Activated T-helper 1 cell treated with anti-CD3 and anti-CD28 coated beads, Interleukin-12 subunit alpha, Interleukin-12 subunit beta, Interleukin-2, Interleukin-4 antibody, amounts not matched to agents 30 ng/mL and 10 ng/mL and 1 ng/mL, durations not matched to agents 14 hours and 24 hours and 36 hours (primary cell): ENCODE data around the gene IQCM. TPM values are rescaled to one million over a fixed set of nuclear protein-coding genes. Genes with fewer than 3 reads are reported as not detected.
"Not testable (repeated sequence)": the region's sequence is repeated elsewhere in the genome, so short reads cannot be mapped to it uniquely, and the experiment has no call there.

Experiments
- DNase-seq: peaks from one replicate; pipeline ENCODE4 v3.0.0; 2021; ENCODE audit warnings: low spot score
- H3K27ac Mint-ChIP-seq: one replicate; pipeline ENCODE4 v1.8.0; 2021; ENCODE audit warnings: mild to moderate bottlenecking, mixed read lengths
- H3K27me3 Mint-ChIP-seq: one replicate; pipeline ENCODE4 v1.8.0; 2022; ENCODE audit warnings: mild to moderate bottlenecking, moderate library complexity, mixed read lengths; ENCODE audit not compliant: insufficient read depth
- H3K36me3 Mint-ChIP-seq: one replicate; pipeline ENCODE4 v1.8.0; 2021; ENCODE audit warnings: low read depth, mixed read lengths
- H3K4me1 Mint-ChIP-seq: one replicate; pipeline ENCODE4 v1.8.0; 2021; ENCODE audit warnings: low read depth, mixed read lengths
- H3K4me3 Mint-ChIP-seq: one replicate; pipeline ENCODE4 v1.8.0; 2021; ENCODE audit warnings: mild to moderate bottlenecking, moderate library complexity, mixed read lengths
- H3K9me3 Mint-ChIP-seq: one replicate; pipeline ENCODE4 v1.8.0; 2021; ENCODE audit warnings: mixed read lengths
- intact Hi-C: fragments of 100-400 bp; cut with micrococcal nuclease; formaldehyde crosslinking; loops from one replicate; pipeline ENCODE4 v1.15.1; 2024
- total RNA-seq: library from RNA; stranded (reverse); gene quantifications from 2 replicates; pipeline ENCODE4 v1.2.3, GENCODE V29; 2022

Gene IQCM
- total RNA-seq, 1 donor from 2014 or later: not detected

DNA sequence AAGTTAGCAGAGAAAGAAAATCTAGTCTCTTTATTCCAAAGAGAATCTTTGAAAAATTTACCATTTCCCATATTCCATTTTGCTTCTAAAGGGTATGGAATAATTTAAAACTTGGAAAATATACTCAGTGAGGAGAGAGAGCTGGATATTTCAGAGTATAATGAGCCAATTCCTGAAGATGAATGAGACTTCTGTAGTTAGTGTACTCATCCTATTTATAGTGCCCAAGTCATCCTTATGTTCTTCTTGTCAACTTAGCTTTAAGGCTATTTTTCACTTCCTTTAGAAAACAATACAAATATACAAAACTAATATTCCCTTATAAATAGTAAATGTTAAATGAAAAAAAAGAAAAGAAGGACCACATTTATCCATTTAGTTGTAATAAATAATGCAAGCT lies 302.6 kb downstream of the IQCM start:
- Mint-ChIP-seq H3K4me1 (no peaks in the 10 kb centered on the region), H3K9me3 (peaks cover 16% of the 10 kb centered on the region), H3K4me3 (no peak overlapping the region), H3K36me3 (no peaks in the 10 kb centered on the region), H3K27ac (no peak overlapping the region), H3K27me3 (no peaks in the 10 kb centered on the region)
- intact Hi-C loops: no loop called here
- DNase-seq: no peak

DNA sequence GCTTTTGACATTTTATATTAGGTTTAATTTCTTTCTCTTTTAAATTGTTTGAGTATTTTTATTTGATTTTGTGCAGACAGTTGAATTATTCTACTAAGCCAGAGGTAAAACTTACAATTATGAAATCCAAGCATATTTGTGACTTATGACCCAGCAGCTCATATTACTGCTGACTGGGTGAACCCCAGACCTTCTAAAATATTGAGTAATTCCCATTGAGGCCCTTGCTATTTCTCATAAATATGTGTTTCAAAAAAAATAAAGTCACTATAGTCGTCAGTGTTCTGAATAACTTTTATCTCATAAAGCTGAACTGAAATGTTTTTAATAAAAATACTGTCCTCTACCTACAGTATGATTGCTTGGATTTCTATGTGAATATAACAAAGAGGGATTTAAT lies 303.1 kb downstream of the IQCM start:
- no peak for DNase-seq
- Mint-ChIP-seq H3K27ac (no peak overlapping the region), H3K9me3 (peaks cover 17% of the 10 kb centered on the region), H3K4me1 (no peaks in the 10 kb centered on the region), H3K36me3 (no peaks in the 10 kb centered on the region), H3K27me3 (no peaks in the 10 kb centered on the region), H3K4me3 (no peak overlapping the region)
- intact Hi-C loops: no loop called here

DNA sequence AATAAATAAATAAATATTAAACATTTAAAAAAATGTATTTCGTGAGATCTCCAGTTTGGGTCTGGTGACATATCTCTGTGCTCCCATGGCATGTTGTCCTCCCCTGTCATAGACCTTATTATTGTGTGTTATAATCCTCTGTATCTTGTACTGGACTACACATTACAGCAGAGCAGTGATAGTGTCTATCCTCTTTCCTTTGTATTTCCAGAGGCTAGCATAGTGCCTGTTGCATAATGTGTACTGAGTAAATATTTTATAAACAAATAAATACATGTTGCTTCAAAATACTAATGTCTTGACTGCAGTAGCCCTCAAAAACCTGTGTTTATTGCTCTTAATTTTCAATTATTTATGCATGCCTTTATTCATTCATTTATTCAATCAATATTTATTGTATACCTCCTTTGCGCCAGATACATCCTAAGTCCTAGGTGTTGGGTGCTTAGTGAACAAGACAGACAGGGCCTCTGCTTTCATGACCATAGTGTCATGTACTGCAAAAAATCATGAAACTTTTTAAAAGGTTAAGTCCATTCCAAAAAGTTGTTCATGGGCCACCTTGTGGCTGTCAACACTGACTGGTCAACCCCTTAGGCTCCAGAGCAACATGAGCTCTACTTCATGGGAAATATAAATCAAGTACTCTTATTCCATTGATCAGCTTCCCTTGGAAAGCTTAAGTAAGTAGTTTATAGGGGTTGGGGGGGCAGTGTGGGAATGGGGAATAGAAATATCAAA lies 303.9 kb downstream of the IQCM start:
- H3K36me3 Mint-ChIP-seq: no peaks in the 10 kb centered on the region
- no peak overlapping the region for H3K27ac Mint-ChIP-seq
- no peaks in the 10 kb centered on the region for H3K4me1 Mint-ChIP-seq
- no peaks in the 10 kb centered on the region for H3K27me3 Mint-ChIP-seq
- intact Hi-C loops: no loop called here
- no peak for DNase-seq
- H3K4me3 Mint-ChIP-seq: no peak overlapping the region
- H3K9me3 Mint-ChIP-seq: peaks cover 18% of the 10 kb centered on the region

GRCh38 chr4:149507309-149507708 lies 308.3 kb downstream of the IQCM start:
- H3K9me3 Mint-ChIP-seq: peaks cover 18% of the 10 kb centered on the region
- DNase-seq, intact Hi-C loops, H3K4me1 Mint-ChIP-seq, H3K36me3 Mint-ChIP-seq, H3K4me3 Mint-ChIP-seq, H3K27me3 Mint-ChIP-seq, H3K27ac Mint-ChIP-seq: not testable (repeated sequence)

GRCh38 chr4:149500806-149501205 lies 314.8 kb downstream of the IQCM start:
- H3K27me3 Mint-ChIP-seq: no peaks in the 10 kb centered on the region

DNA sequence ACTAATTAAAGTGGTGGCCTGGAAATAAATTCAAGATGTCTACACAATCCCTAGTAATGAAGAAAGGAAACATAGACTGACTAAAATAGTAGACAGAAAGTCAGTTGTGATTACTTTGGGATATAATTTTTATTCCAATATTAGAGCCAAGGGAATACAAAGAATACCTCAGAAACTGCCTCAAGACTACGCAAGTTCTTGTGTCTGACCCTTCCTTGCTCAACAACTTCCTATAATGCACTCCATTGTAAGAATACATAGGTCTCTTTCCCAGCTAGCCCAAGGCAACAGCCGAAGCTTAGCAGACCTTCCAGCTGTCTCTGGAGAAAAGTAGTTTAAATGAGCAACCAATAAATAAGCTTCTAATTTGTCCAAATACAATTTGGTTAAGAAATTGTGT lies 315.9 kb downstream of the IQCM start:
- no peaks in the 10 kb centered on the region for H3K4me1 Mint-ChIP-seq
- intact Hi-C loops: no loop called here
- no peak for DNase-seq
- no peaks in the 10 kb centered on the region for H3K27me3 Mint-ChIP-seq
- no peak overlapping the region for H3K4me3 Mint-ChIP-seq
- H3K9me3 Mint-ChIP-seq: no peaks in the 10 kb centered on the region
- H3K36me3 Mint-ChIP-seq: no peaks in the 10 kb centered on the region
- H3K27ac Mint-ChIP-seq: no peak overlapping the region

More at GRCh38 chr4:149500806-149501205, 314.8 kb downstream of the IQCM start:
- H3K27ac Mint-ChIP-seq: no peak overlapping the region
- no peak for DNase-seq
- no peaks in the 10 kb centered on the region for H3K4me1 Mint-ChIP-seq
- no peak overlapping the region for H3K4me3 Mint-ChIP-seq
- intact Hi-C loops: no loop called here
- no peaks in the 10 kb centered on the region for H3K9me3 Mint-ChIP-seq
- H3K36me3 Mint-ChIP-seq: no peaks in the 10 kb centered on the region

DNA sequence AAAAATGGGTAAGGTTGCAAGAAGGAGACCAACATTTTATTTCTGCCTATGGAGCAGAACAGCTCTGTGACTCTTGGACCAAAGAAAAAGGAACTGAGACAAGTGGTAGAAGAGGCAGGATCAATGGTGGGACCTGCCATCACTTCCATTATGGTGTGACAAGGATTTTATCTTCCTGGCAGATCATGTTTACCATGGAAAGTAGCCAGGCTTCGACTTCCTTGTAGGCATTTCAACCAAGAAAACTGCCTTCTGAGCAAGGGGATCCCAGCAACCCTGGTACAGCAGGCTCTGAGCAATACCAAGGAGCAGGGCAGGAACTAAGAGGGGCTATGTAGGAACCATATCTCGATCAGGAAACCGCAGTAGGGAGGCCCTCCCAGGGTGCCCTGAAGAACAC lies 317.4 kb downstream of the IQCM start:
- H3K27ac Mint-ChIP-seq: no peak overlapping the region
- H3K9me3 Mint-ChIP-seq: no peaks in the 10 kb centered on the region
- intact Hi-C loops: no loop called here
- H3K27me3 Mint-ChIP-seq: no peaks in the 10 kb centered on the region
- DNase-seq: no peak
- H3K4me1 Mint-ChIP-seq: no peaks in the 10 kb centered on the region
- no peak overlapping the region for H3K4me3 Mint-ChIP-seq
- no peaks in the 10 kb centered on the region for H3K36me3 Mint-ChIP-seq

- no peak overlapping the region for H3K27ac Mint-ChIP-seq
- H3K4me3 Mint-ChIP-seq: no peak overlapping the region
- H3K4me1 Mint-ChIP-seq: no peaks in the 10 kb centered on the region
- DNase-seq: no peak
- no peaks in the 10 kb centered on the region for H3K9me3 Mint-ChIP-seq
- intact Hi-C loops: no loop called here
- no peaks in the 10 kb centered on the region for H3K27me3 Mint-ChIP-seq
- no peaks in the 10 kb centered on the region for H3K36me3 Mint-ChIP-seq
Observed at GRCh38 chr4:149493492-149493891, 322.2 kb downstream of the IQCM start.

GRCh38 chr4:149489321-149489720 lies 326.3 kb downstream of the IQCM start:
- DNase-seq: no peak
- H3K4me3 Mint-ChIP-seq: no peak overlapping the region
- H3K4me1 Mint-ChIP-seq: no peaks in the 10 kb centered on the region
- H3K9me3 Mint-ChIP-seq: no peaks in the 10 kb centered on the region
- H3K27me3 Mint-ChIP-seq: no peaks in the 10 kb centered on the region
- intact Hi-C loops: no loop called here
- no peaks in the 10 kb centered on the region for H3K36me3 Mint-ChIP-seq
- H3K27ac Mint-ChIP-seq: no peak overlapping the region

DNA sequence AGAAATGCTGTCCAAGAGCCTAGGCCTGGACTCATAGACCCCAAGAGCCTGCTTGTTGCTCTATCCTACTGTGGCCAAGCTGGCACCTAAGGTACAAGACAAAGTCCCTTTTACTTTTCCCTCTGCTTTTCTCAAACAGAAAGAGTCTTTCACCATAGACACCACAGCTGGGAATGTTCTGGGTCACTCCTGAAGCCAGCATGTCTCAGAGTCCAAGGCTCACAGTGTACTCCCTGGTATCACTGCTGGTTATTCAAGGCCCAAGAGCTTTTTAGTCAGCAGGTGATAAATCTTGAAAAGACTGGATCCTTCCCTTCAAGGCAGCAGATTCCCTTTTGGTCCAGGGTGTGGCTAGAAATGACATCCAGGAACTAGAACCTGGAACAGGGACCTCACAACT lies 328.8 kb downstream of the IQCM start:
- DNase-seq: no peak
- H3K9me3 Mint-ChIP-seq: no peaks in the 10 kb centered on the region
- no peak overlapping the region for H3K4me3 Mint-ChIP-seq
- no peaks in the 10 kb centered on the region for H3K4me1 Mint-ChIP-seq
- H3K27me3 Mint-ChIP-seq: no peaks in the 10 kb centered on the region
- no peak overlapping the region for H3K27ac Mint-ChIP-seq
- no peaks in the 10 kb centered on the region for H3K36me3 Mint-ChIP-seq
- intact Hi-C loops: no loop called here

DNA sequence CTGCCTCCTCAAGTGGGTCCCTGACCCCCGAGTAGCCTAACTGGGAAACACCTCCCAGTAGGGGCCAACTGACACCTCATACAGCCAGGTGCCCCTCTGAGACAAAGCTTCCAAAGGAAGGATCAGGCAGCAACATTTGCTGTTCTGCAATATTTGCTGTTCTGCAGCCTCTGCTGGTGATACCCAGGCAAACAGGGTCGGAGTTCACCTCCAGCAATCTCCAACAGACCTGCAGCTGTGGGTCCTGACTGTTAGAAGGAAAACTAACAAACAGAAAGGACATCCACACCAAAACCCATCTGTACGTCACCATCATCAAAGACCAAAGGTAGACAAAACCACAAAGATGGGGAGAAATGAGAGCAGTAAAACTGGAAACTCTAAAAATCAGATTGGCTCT lies 347.0 kb downstream of the IQCM start:
- H3K4me3 Mint-ChIP-seq: not testable (repeated sequence)

GRCh38 chr4:149466446-149466845 lies 349.2 kb downstream of the IQCM start:
- peaks cover 10% of the 10 kb centered on the region for H3K9me3 Mint-ChIP-seq
- H3K27ac Mint-ChIP-seq: no peak overlapping the region
- H3K27me3 Mint-ChIP-seq: no peaks in the 10 kb centered on the region
- intact Hi-C loops: no loop called here
- no peaks in the 10 kb centered on the region for H3K4me1 Mint-ChIP-seq
- no peak for DNase-seq
- no peak overlapping the region for H3K4me3 Mint-ChIP-seq
- H3K36me3 Mint-ChIP-seq: no peaks in the 10 kb centered on the region

More for the DNA sequence above, 347.0 kb downstream of the IQCM start:
- H3K27ac Mint-ChIP-seq, DNase-seq, intact Hi-C loops, H3K36me3 Mint-ChIP-seq, H3K9me3 Mint-ChIP-seq, H3K4me1 Mint-ChIP-seq, H3K27me3 Mint-ChIP-seq: not testable (repeated sequence)

DNA sequence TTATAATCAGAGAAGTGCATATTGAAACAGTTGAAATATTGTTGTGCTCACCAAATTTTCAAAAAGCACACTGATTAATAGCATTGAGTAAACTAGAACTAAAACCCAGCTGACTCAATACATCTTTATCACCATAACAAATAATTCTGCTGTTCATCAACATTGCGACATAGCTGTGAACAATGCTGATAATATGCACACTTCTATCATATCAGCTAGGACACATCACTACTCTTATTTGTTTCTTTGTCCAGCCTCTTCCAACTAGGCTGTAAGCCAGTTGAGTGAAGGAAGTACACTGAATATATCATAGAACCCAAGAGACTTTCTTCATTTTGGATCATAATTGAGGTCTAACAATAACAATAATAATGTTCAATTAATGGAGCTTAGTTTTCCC lies 349.7 kb downstream of the IQCM start:
- Mint-ChIP-seq H3K9me3 (peaks cover 10% of the 10 kb centered on the region), H3K4me1 (no peaks in the 10 kb centered on the region), H3K27ac (no peak overlapping the region), H3K4me3 (no peak overlapping the region), H3K27me3 (no peaks in the 10 kb centered on the region), H3K36me3 (no peaks in the 10 kb centered on the region)
- no peak for DNase-seq
- intact Hi-C loops: no loop called here

GRCh38 chr4:149443537-149443936 lies 372.1 kb downstream of the IQCM start:
- no peak for DNase-seq
- no peaks in the 10 kb centered on the region for H3K4me1 Mint-ChIP-seq
- H3K27ac Mint-ChIP-seq: peak overlapping the region; percentile 3
- no peaks in the 10 kb centered on the region for H3K27me3 Mint-ChIP-seq
- H3K9me3 Mint-ChIP-seq: no peaks in the 10 kb centered on the region
- no peak overlapping the region for H3K4me3 Mint-ChIP-seq
- intact Hi-C loops: no loop called here
- H3K36me3 Mint-ChIP-seq: no peaks in the 10 kb centered on the region
